K562 (cell line): ENCODE data around the gene NXT1. TPM values are rescaled to one million over a fixed set of nuclear protein-coding genes. Genes with fewer than 3 reads are reported as not detected.

Experiments used
- ARID1B ChIP-seq: fragments of 450-650 bp; IDR thresholded peaks from 2 replicates; pipeline ENCODE4 v1.6.1; 2016; ENCODE audit warnings: antibody characterized with exemption, mild to moderate bottlenecking, inconsistent platforms
- ARNT ChIP-seq, 2 experiments: fragments of 450-650 bp; IDR thresholded peaks; 2 replicates each; pipeline ENCODE4 v1.6.1; 2016; ENCODE audit warnings: mild to moderate bottlenecking in 1 of 2
- DACH1 ChIP-seq: fragments of 450-650 bp; IDR thresholded peaks from 2 replicates; pipeline ENCODE4 v1.6.1; 2018; ENCODE audit not compliant: partially characterized antibody
- DNMT1 ChIP-seq: fragments of 450-650 bp; IDR thresholded peaks from 2 replicates; pipeline ENCODE4 v1.6.1; 2016; ENCODE audit warnings: antibody characterized with exemption, mild to moderate bottlenecking
- KLF13 ChIP-seq: fragments of 450-650 bp; IDR thresholded peaks from 2 replicates; pipeline ENCODE4 v1.6.1; 2016; ENCODE audit warnings: missing genetic modification characterization, low read depth, mild to moderate bottlenecking, missing compliant biosample characterization, moderate library complexity, borderline replicate concordance
- PHB2 ChIP-seq: fragments of 450-650 bp; IDR thresholded peaks from 2 replicates; pipeline ENCODE4 v1.6.1; 2017; ENCODE audit warnings: low read depth
- PHF20 ChIP-seq: fragments of 450-650 bp; IDR thresholded peaks from 2 replicates; pipeline ENCODE4 v1.6.1; 2018; ENCODE audit not compliant: partially characterized antibody
- PML ChIP-seq: IDR thresholded peaks from 2 replicates; pipeline ENCODE4 v1.6.1; 2012; ENCODE audit warnings: low read length, inconsistent platforms
- RAD51 ChIP-seq: fragments of 450-650 bp; IDR thresholded peaks from 2 replicates; pipeline ENCODE4 v1.7.1; 2016; ENCODE audit warnings: low read depth, mild to moderate bottlenecking, borderline replicate concordance
- SIRT6 ChIP-seq: IDR thresholded peaks from one replicate; pipeline ENCODE4 v1.6.1; 2012; ENCODE audit warnings: low read depth, mild to moderate bottlenecking, control low read depth, inconsistent platforms, low read length, moderate library complexity
- SMARCA4 ChIP-seq: fragments of 450-650 bp; IDR thresholded peaks from 2 replicates; pipeline ENCODE4 v1.6.1; 2016
- SMARCC2 ChIP-seq: fragments of 450-650 bp; IDR thresholded peaks from 2 replicates; pipeline ENCODE4 v1.6.1; 2017; ENCODE audit warnings: antibody characterized with exemption, moderate library complexity, mild to moderate bottlenecking, low read depth
- TAL1 ChIP-seq: fragments of 450-650 bp; IDR thresholded peaks from 2 replicates; pipeline ENCODE4 v1.6.1; 2016; ENCODE audit warnings: mild to moderate bottlenecking
- TBL1XR1 ChIP-seq, 2 experiments: IDR thresholded peaks; 2 replicates each; pipeline ENCODE4 v1.6.1; 2012; ENCODE audit warnings: improper control_type of control experiment in 2 of 2, low read length in 2 of 2, mild to moderate bottlenecking in 1 of 2
- polyA plus RNA-seq, 8 experiments: library from polyadenylated mRNA; depleted of rRNA in 4 of 8; stranded (reverse) in 5 of 8; unstranded in 3 of 8; fragments of >200 nt; fragmentation: Nextera tagmentation in 2 of 8; fragmentation: Illumina TruSeq in 1 of 8; extraction: Ambion mirVana in 2 of 8; extraction: Trizol in 1 of 8; gene quantifications; 2 replicates each; pipeline versions ENCODE4 v1.2.1 to v1.2.3, GENCODE V29; 2011 to 2014; ENCODE audit warnings: inconsistent platforms in 1 of 8, missing spikeins in 1 of 8
- total RNA-seq, 7 experiments: library from RNA; depleted of rRNA in 6 of 7; stranded (reverse); fragments of >200 nt in 6 of 7; fragmentation: Illumina TruSeq in 2 of 7; extraction: Trizol in 2 of 7; gene quantifications; 2 replicates each; pipeline versions ENCODE4 v1.2.1 to v1.2.3, GENCODE V29; 2011 to 2021; ENCODE audit warnings: low replicate concordance in 1 of 7
- TF ChIP-seq, protein P1 (sequence below): fragments of 250-450 bp; sonication (Bioruptor Pico); IDR thresholded peaks from 2 replicates; pipeline ENCODE4 v1.4.0; 2020
- TF ChIP-seq, protein P2 (sequence below): fragments of 450-650 bp; IDR thresholded peaks from 2 replicates; pipeline ENCODE4 v1.6.1; 2016; ENCODE audit warnings: missing biosample characterization, missing genetic modification characterization
- TF ChIP-seq, protein P3 (sequence below): fragments of 250-450 bp; sonication (Bioruptor Pico); IDR thresholded peaks from 2 replicates; pipeline ENCODE4 v1.8.0; 2021; ENCODE audit warnings: mild to moderate bottlenecking, moderate library complexity
- TF ChIP-seq, protein P4 (sequence below), 3 experiments: fragments of 200-800 bp in 1 of 3; fragments of 250-450 bp in 1 of 3; fragments of 450-650 bp in 1 of 3; sonication (Bioruptor Pico) in 1 of 3; sonication (Bioruptor generic) in 1 of 3; formaldehyde crosslinking in 1 of 3; IDR thresholded peaks; 2 replicates each; pipeline versions ENCODE4 v1.6.1 to v1.8.0; 2016 to 2022; ENCODE audit warnings: mild to moderate bottlenecking in 2 of 3, missing genetic modification characterization in 2 of 3, missing compliant biosample characterization in 1 of 3, moderate library complexity in 1 of 3
- TF ChIP-seq, protein P5 (sequence below): sonication (generic); formaldehyde crosslinking; IDR thresholded peaks from 2 replicates; pipeline ENCODE4 v1.8.0; 2022; ENCODE audit warnings: missing genetic modification reagents, mild to moderate bottlenecking, borderline replicate concordance

NXT1 gene
- total and polyA plus RNA-seq, 9 of the 15 experiments (the other 6 are each of a cell fraction or from before 2014, with no cell fraction given) = 7.7 to 50.9 (median 35.6) TPM

DNA sequence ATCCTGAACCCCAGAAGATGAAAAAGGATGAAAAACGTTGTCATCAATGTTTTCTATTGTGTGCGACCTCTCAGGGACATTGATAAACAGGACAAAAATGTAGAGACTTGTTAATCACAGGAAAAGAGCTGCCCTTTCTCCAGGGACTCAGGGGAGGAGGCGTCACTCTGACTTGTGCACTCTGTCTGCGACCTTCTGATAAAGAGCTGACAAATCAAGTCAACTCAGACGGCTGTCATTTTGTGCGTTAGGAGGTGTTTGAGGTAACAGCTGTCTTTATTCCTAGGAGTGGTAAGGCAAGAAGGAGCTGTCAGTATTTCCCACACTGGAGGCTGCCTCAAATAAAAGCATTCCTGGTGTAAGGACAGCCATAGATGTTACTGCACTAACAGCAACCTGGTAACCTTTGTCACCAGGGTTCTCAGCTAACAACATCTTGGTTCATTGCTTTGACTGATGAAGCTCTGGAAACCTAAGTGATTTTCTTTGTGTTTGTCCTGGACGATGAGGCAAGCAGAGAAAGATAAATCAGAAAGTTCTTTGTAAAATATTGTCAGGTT is 38.6 kb upstream of the NXT1 start (continued):
- TF ChIP-seq KLF13 (tag) = no peak
- TF ChIP-seq ARID1B = peak; percentile 88
- TF ChIP-seq PML = peak; percentile 49; the same call in 1 of the 2 replicates
- TF ChIP-seq DACH1 = peak; percentile 69
- TF ChIP-seq, protein P1, sequence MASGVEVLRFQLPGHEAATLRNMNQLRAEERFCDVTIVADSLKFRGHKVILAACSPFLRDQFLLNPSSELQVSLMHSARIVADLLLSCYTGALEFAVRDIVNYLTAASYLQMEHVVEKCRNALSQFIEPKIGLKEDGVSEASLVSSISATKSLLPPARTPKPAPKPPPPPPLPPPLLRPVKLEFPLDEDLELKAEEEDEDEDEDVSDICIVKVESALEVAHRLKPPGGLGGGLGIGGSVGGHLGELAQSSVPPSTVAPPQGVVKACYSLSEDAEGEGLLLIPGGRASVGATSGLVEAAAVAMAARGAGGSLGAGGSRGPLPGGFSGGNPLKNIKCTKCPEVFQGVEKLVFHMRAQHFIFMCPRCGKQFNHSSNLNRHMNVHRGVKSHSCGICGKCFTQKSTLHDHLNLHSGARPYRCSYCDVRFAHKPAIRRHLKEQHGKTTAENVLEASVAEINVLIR = no peak
- TF ChIP-seq SIRT6 = no peak
- TF ChIP-seq, protein P2, sequence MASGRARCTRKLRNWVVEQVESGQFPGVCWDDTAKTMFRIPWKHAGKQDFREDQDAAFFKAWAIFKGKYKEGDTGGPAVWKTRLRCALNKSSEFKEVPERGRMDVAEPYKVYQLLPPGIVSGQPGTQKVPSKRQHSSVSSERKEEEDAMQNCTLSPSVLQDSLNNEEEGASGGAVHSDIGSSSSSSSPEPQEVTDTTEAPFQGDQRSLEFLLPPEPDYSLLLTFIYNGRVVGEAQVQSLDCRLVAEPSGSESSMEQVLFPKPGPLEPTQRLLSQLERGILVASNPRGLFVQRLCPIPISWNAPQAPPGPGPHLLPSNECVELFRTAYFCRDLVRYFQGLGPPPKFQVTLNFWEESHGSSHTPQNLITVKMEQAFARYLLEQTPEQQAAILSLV (tag) = no peak
- TF ChIP-seq, protein P3, sequence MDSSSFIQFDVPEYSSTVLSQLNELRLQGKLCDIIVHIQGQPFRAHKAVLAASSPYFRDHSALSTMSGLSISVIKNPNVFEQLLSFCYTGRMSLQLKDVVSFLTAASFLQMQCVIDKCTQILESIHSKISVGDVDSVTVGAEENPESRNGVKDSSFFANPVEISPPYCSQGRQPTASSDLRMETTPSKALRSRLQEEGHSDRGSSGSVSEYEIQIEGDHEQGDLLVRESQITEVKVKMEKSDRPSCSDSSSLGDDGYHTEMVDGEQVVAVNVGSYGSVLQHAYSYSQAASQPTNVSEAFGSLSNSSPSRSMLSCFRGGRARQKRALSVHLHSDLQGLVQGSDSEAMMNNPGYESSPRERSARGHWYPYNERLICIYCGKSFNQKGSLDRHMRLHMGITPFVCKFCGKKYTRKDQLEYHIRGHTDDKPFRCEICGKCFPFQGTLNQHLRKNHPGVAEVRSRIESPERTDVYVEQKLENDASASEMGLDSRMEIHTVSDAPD (CRISPR knock-in tag) = no peak
- TF ChIP-seq DNMT1 = no peak
- TF ChIP-seq SMARCC2 = no peak
- peak; percentile 82 for TF ChIP-seq SMARCA4
- TF ChIP-seq, protein P4, sequence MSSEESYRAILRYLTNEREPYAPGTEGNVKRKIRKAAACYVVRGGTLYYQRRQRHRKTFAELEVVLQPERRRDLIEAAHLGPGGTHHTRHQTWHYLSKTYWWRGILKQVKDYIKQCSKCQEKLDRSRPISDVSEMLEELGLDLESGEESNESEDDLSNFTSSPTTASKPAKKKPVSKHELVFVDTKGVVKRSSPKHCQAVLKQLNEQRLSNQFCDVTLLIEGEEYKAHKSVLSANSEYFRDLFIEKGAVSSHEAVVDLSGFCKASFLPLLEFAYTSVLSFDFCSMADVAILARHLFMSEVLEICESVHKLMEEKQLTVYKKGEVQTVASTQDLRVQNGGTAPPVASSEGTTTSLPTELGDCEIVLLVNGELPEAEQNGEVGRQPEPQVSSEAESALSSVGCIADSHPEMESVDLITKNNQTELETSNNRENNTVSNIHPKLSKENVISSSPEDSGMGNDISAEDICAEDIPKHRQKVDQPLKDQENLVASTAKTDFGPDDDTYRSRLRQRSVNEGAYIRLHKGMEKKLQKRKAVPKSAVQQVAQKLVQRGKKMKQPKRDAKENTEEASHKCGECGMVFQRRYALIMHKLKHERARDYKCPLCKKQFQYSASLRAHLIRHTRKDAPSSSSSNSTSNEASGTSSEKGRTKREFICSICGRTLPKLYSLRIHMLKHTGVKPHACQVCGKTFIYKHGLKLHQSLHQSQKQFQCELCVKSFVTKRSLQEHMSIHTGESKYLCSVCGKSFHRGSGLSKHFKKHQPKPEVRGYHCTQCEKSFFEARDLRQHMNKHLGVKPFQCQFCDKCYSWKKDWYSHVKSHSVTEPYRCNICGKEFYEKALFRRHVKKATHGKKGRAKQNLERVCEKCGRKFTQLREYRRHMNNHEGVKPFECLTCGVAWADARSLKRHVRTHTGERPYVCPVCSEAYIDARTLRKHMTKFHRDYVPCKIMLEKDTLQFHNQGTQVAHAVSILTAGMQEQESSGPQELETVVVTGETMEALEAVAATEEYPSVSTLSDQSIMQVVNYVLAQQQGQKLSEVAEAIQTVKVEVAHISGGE (CRISPR knock-in tag; IDR thresholded peaks at IDR 0.05) = 0 out of 6 replicates have a peak, but pooled peaks of 1 of the 3 experiments have one; percentile 30
- TF ChIP-seq TAL1 = peak; percentile 85
- no peak for TF ChIP-seq PHF20
- no peak for TF ChIP-seq RAD51
- TF ChIP-seq, protein P5, sequence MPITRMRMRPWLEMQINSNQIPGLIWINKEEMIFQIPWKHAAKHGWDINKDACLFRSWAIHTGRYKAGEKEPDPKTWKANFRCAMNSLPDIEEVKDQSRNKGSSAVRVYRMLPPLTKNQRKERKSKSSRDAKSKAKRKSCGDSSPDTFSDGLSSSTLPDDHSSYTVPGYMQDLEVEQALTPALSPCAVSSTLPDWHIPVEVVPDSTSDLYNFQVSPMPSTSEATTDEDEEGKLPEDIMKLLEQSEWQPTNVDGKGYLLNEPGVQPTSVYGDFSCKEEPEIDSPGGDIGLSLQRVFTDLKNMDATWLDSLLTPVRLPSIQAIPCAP (CRISPR knock-in tag) = no peak
- TF ChIP-seq ARNT (IDR thresholded peaks at IDR 0.05) = peak in 1 of 2 experiments; percentile 39; a peak in 1 of 4 replicates
- TF ChIP-seq TBL1XR1 (IDR thresholded peaks at IDR 0.05; ENCODE audit: low read length in 2 of 2) = peak in 1 of 2 experiments; percentile 70; a peak in 2 of 4 replicates
- TF ChIP-seq PHB2 = no peak
